K562 (cell line): ENCODE data around the gene TSSK2. TPM values are rescaled to one million over a fixed set of nuclear protein-coding genes. Genes with fewer than 3 reads are reported as not detected.

Experiments
- ARID3B ChIP-seq: fragments of 250-450 bp; sonication (Bioruptor Pico); IDR thresholded peaks from 2 replicates; pipeline ENCODE4 v1.4.0; 2020; ENCODE audit warnings: borderline replicate concordance
- ARID4B ChIP-seq: sonication (generic); formaldehyde crosslinking; IDR thresholded peaks from 2 replicates; pipeline ENCODE4 v1.8.0; 2022; ENCODE audit warnings: mild to moderate bottlenecking, missing genetic modification reagents
- ATF7 ChIP-seq: fragments of 450-650 bp; IDR thresholded peaks from 2 replicates; pipeline ENCODE4 v1.7.1; 2014; ENCODE audit warnings: mild to moderate bottlenecking, moderate library complexity
- BMI1 ChIP-seq: fragments of 150-350 bp; IDR thresholded peaks from 2 replicates; pipeline ENCODE4 v1.6.1; 2014; ENCODE audit warnings: low read length
- ETS1 ChIP-seq: conservative IDR thresholded peaks from 2 replicates; pipeline ENCODE4 v1.6.1; 2011; ENCODE audit warnings: low read depth, mild to moderate bottlenecking, low read length; ENCODE audit not compliant: control insufficient read depth
- FIP1L1 ChIP-seq: fragments of 200-400 bp; formaldehyde crosslinking; IDR thresholded peaks from 2 replicates; pipeline ENCODE4 v1.6.1; 2018; ENCODE audit warnings: mild to moderate bottlenecking, low read depth, low read length; ENCODE audit not compliant: poor library complexity, severe bottlenecking
- HMBOX1 ChIP-seq: sonication (generic); IDR thresholded peaks from 2 replicates; pipeline ENCODE4 v1.6.1; 2016
- HNRNPH1 ChIP-seq: fragments of 200-400 bp; formaldehyde crosslinking; optimal IDR thresholded peaks from 2 replicates; pipeline ENCODE3; 2017; ENCODE audit warnings: low read depth, mild to moderate bottlenecking, low read length, moderate library complexity
- KDM5B ChIP-seq: fragments of 200-600 bp; sonication (generic); IDR thresholded peaks from 2 replicates; pipeline ENCODE4 v1.6.1; 2012; ENCODE audit warnings: low read depth, mild to moderate bottlenecking, moderate library complexity, low read length, control low read depth, inconsistent platforms; ENCODE audit not compliant: insufficient replicate concordance
- KLF6 ChIP-seq: fragments of 250-450 bp; sonication (Bioruptor Pico); IDR thresholded peaks from 2 replicates; pipeline ENCODE4 v1.4.0; 2020; ENCODE audit warnings: mild to moderate bottlenecking, moderate library complexity, borderline replicate concordance
- NFYB ChIP-seq: IDR thresholded peaks from 2 replicates; pipeline ENCODE4 v1.6.1; 2011; ENCODE audit warnings: mild to moderate bottlenecking, moderate library complexity; ENCODE audit not compliant: insufficient read length; ENCODE audit errors: extremely low read depth
- NR4A1 ChIP-seq, 2 experiments: fragments of 250-450 bp in 1 of 2; fragments of 450-650 bp in 1 of 2; sonication (Bioruptor Pico) in 1 of 2; IDR thresholded peaks; 2 replicates each; pipeline versions ENCODE4 v1.4.0 to v1.6.1; 2016 to 2020; ENCODE audit warnings: mild to moderate bottlenecking in 2 of 2, missing compliant biosample characterization in 1 of 2, missing genetic modification characterization in 1 of 2, moderate library complexity in 1 of 2
- THRAP3 ChIP-seq: fragments of 450-650 bp; IDR thresholded peaks from 2 replicates; pipeline ENCODE4 v1.6.1; 2016; ENCODE audit warnings: mild to moderate bottlenecking, inconsistent platforms, borderline replicate concordance
- ZNF449 ChIP-seq: fragments of 250-450 bp; sonication (Bioruptor Pico); IDR thresholded peaks from 2 replicates; pipeline ENCODE4 v1.8.0; 2022; ENCODE audit warnings: moderate library complexity, mild to moderate bottlenecking, inconsistent platforms
- ZNF79 ChIP-seq: fragments of 250-450 bp; sonication (Bioruptor Pico); IDR thresholded peaks from 2 replicates; pipeline ENCODE4 v1.4.0; 2020; ENCODE audit warnings: low read depth, mild to moderate bottlenecking, moderate library complexity
- polyA plus RNA-seq, 8 experiments: library from polyadenylated mRNA; depleted of rRNA in 4 of 8; stranded (reverse) in 5 of 8; unstranded in 3 of 8; fragments of >200 nt; fragmentation: Nextera tagmentation in 2 of 8; fragmentation: Illumina TruSeq in 1 of 8; extraction: Ambion mirVana in 2 of 8; extraction: Trizol in 1 of 8; gene quantifications; 2 replicates each; pipeline versions ENCODE4 v1.2.1 to v1.2.3, GENCODE V29; 2011 to 2014; ENCODE audit warnings: inconsistent platforms in 1 of 8, missing spikeins in 1 of 8
- total RNA-seq, 7 experiments: library from RNA; depleted of rRNA in 6 of 7; stranded (reverse); fragments of >200 nt in 6 of 7; fragmentation: Illumina TruSeq in 2 of 7; extraction: Trizol in 2 of 7; gene quantifications; 2 replicates each; pipeline versions ENCODE4 v1.2.1 to v1.2.3, GENCODE V29; 2011 to 2021; ENCODE audit warnings: low replicate concordance in 1 of 7

TSSK2 gene
- total and polyA plus RNA-seq, 9 of the 15 experiments (the other 6 are each of a cell fraction or from before 2014, with no cell fraction given) = 0.04 TPM; not detected in 8

GRCh38 chr22:19169002-19169946 is 38.2 kb downstream of the TSSK2 start (continued):
- TF ChIP-seq ARID4B (no peak), ZNF79 (CRISPR knock-in tag) (no peak), NFYB (no peak), NR4A1 (CRISPR knock-in tag; IDR thresholded peaks at IDR 0.05) (peak; percentile 24; the same call in 1 of the 2 replicates), NR4A1 (tag; IDR thresholded peaks at IDR 0.05) (no peak), BMI1 (peak; percentile 26; the same call in 1 of the 2 replicates), FIP1L1 (no peak), ATF7 (no peak), HMBOX1 (no peak), ARID3B (no peak; the same call in 1 of the 2 replicates), THRAP3 (no peak), HNRNPH1 (no peak), ZNF449 (CRISPR knock-in tag) (no peak), KDM5B (peak; percentile 74), ETS1 (no peak), KLF6 (CRISPR knock-in tag) (no peak)
